HG02870 (cell line): ENCODE results near the gene PON2.

Source experiments
- ATAC-seq: cut with Tn5 transposase; IDR thresholded peaks from one replicate; pipeline ENCODE4 v1.9.1; 2021; ENCODE audit warnings: mild to moderate bottlenecking, moderate library complexity; ENCODE audit not compliant: unreplicated experiment

PON2 gene

DNA sequence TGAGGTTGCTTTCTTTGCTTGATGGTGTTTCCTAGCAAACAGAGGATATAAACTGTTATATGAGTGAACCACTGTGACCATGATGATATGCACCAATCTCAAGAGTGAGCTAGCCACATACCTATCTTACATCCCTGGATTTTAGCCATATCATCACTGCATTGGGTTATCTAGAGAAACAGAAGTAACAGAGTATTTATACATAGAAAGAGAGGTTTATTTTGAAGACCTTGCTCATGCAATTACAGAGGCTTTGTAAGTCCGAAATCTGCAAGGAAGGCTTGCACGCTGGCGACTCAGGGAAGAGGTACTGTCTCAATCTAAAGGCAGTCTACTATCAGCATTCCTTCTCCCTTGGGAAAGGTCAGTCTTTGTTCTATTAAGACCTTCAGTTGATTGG, 11.8 kb upstream of the PON2 start:
- ATAC-seq, result no peak

DNA sequence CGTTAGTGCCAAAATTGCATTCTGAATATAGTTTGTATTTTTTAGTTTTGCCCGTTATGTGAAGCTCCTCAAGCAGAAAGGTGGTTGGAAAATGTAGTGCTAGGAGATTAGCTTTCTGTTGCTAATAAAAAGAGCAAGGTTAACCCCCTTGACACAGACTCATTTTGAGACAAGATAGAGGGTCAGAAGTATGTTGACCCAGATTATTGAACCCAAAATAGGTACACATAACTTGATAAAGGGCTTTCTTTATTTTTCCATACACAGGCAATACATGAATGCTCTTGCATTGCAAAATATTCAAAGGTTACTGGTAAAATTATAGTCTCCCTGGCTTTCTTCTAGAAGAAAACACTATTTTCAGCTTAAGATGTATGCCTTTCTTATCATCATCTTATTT, 10.0 kb upstream of the PON2 start:
- no peak for ATAC-seq

GRCh38 chr7:95441042-95441823, 6.4 kb upstream of the PON2 start:
- no peak for ATAC-seq

DNA sequence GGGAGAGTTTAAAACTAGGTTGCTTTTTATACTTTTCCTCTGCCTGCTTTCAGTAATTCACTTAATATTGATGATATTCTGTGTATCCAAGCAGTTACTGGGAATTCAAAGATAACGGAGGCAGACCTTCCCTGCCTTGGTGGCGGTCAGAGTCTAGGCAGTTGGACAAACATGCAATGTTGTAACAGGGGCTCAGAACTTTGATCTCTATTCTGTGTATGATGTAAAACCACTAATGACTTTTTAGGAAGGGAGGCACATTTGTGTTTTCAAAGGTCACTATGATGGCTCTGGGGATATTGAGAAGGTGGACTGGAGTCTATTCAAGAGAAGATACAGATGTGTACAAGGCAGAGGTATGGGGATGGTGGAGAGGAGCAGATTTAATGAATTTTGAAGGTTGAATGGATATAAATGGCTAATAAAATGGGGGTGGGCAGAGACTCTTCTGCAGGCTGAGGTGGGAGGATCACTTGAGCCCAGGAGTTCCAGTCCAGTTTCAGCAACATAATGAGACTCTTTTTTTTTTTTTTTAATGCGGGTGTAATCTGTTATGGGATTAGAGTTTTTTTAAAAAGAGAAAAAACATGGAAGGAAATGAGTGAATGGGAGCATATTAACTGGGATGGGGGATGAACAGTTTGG, 5.7 kb upstream of the PON2 start:
- ATAC-seq, result no peak

DNA sequence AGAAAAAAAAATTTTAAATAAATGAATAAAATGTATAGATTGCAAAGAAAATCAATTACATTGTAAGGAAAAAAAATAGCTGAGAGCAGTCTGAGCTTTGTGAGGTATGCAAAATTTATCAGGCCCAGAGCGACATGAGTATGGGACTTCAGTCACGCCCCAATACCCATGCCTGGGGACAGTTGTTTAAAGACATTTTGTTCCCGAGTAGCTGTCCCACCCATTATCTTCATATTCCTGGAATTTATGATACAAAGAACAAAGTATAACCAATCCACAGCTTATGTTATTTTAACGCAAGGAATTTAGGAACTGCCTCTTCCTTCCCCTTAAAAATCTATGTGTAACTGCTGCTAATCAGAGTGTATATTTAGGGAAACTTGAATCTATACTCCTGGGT, 1.6 kb upstream of the PON2 start:
- no peak for ATAC-seq

DNA sequence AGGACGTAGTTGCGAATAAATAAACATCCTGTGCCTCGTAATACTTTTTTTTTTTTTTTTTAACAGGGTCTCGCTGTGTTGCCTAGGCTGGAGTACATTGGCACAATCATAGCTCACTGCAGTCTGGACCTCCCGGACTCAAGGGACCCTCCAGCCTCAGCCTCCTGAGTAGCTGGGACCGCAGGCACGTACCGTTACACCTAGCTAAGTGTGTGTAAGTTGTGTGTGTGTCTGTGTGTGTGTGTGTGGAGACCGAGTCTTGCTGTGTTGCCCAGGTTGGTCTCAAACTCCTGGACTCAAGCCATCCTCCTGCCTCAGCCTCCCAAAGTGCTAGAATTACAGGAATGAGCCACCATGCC, 573 bp upstream of the PON2 start:
- no peak for ATAC-seq

DNA sequence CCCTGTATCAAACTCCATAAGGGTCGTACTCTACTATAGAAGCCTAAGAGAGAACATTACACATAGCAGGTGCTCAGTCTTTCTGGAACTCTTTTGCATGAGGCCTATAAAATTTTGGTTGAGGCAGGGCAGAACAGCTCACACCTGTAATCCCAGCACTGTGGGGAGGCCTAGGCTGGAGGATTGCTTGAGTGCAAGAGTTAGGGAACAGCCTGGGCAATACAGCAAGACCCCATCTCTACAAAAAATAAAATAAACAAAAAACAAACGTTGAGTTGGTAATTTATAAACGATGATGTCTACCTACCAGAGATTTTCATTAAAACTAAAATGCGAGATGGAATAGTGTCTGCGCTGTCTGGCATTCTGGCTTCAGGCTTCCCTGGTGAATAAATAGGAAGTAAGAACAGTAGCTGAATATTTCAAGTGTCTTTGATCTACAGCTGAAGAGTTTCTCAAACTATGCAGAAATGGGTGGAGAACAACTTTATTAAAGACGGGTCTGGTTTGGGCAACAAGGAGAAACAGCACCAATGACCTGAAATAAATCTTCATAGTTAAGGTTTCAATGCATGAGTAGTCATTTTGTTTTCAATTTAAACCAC, 774 bp downstream of the PON2 start:
- ATAC-seq, result no peak

GRCh38 chr7:95433129-95433528, 1.7 kb downstream of the PON2 start:
- ATAC-seq, result no peak

DNA sequence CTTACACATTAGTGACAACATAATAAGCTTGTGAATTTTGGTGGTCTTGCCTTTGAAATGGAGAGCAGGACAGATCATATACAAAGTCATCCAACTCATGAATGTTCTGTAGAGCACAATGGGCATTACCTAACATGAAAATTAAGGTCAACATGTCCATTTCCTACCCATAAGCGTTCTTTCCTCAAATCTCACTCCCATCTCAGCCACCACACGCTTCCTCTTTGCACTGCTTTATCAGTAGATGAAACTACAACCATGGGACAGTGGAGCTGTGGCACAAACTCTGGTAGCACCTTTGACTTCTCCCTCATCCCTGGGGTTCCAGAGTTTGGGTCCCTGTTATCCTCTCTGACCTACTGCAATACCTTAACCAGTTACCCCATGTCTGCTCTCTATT, 2.2 kb downstream of the PON2 start:
- ATAC-seq, result no peak

DNA sequence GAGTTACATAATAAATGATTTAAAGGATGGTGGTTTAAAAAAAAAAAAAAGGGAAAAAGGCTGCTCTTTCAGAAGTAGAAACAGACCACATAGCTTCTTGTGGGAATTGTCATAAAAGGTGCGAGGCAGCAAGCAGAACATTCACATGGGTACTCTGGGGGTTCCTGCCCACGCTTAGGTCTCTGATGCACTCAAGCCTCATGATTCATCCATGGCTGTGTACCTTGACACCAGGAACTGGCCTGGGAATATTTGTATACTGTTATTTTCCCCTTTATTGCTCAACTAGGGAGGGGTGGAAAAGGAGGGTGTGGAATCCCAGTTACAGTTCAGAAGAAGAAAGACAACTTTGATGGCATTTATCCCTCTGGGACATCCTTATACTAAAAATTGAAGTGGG, 4.0 kb downstream of the PON2 start:
- no peak for ATAC-seq

- ATAC-seq, result no peak
Observed at GRCh38 chr7:95429241-95429990, 5.4 kb downstream of the PON2 start.

- no peak for ATAC-seq
Observed at GRCh38 chr7:95427914-95428516, 6.8 kb downstream of the PON2 start.

- no peak for ATAC-seq
Observed at GRCh38 chr7:95427166-95427565, 7.7 kb downstream of the PON2 start.

- no peak for ATAC-seq
Observed at GRCh38 chr7:95425694-95426093, 9.1 kb downstream of the PON2 start.

DNA sequence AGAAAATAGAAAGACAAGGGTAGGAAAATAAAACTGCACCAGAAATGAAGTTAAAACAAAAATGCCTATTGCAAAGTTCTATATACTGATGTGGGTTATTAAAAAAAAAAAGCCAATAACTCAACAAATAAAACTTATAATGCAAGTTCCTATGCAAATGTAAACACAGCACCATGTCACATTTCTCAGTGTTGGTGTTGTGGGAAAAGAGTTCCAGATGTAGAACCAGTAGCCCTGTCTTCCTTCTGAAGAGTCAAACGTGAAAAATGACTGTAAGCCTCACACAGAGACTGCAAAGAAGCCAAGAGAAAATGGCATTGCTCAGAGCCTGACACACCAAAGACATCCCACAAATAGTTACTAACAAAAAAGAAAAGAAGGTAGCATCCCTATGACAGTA, 10.1 kb downstream of the PON2 start:
- ATAC-seq, result no peak

DNA sequence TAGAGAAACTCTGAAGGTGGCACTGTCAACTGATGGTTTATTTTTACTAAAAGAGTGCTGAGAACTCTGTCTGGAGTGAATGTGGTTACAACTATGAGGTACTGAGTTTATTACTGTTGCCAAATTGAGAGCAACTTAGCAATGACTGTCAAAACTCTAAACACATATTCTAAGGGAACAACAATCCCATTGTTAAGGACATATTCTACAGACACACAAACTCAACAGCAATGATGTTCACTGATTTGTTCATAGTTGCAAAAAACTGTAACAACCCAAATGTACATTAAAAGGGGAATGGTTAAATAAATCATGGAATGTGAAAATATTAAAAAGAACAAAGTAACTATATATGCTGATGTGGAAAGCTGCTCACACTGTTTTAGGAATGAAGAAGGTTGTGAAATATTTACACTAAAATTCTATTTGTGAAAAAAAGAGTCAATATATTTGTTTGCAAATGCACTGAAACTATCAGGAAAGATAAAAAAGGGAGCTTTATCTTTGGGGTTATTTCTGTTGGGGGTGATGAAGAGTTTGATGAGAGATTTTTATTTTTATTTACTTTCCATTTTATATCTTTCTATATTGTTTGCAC, 12.9 kb downstream of the PON2 start:
- no peak for ATAC-seq

- no peak for ATAC-seq
Observed at GRCh38 chr7:95421000-95421846, 13.6 kb downstream of the PON2 start.

- no peak for ATAC-seq
Observed at GRCh38 chr7:95412075-95412474, 22.8 kb downstream of the PON2 start.

- ATAC-seq, result no peak
Observed at GRCh38 chr7:95411666-95412065, 23.2 kb downstream of the PON2 start.

GRCh38 chr7:95411036-95411435, 23.8 kb downstream of the PON2 start:
- ATAC-seq, result no peak
